Small intestine (tissue), 7 donors: Measurements from ENCODE around the gene GID8. TPM values are rescaled to one million over a fixed set of nuclear protein-coding genes. Genes with fewer than 3 reads are reported as not detected.

Source experiments
- DNase-seq, 2 donors: peaks; one replicate each; pipeline versions ENCODE4 v3.0.0 to v3.0.0-alpha.2; 2013
- FAIRE-seq: peaks from 2 replicates; lab custom pipeline; 2012; peaks lifted over from hg19 to GRCh38; lab: Jason Lieb, UNC
- H3K27ac ChIP-seq, 3 donors: one replicate each; pipeline ENCODE4 v1.5.1; 2013; ENCODE audit warnings: low read length in 2 of 3, mild to moderate bottlenecking in 2 of 3, control low read depth in 1 of 3, inconsistent platforms in 1 of 3, low read depth in 1 of 3, moderate library complexity in 1 of 3
- H3K27me3 ChIP-seq, 3 donors: one replicate each; pipeline ENCODE4 v1.6.1; 2013; ENCODE audit warnings: low read length in 3 of 3, inconsistent platforms in 1 of 3; ENCODE audit not compliant: control insufficient read depth in 3 of 3, insufficient read depth in 3 of 3
- H3K36me3 ChIP-seq, 3 donors: one replicate each; pipeline ENCODE4 v1.6.1; 2013; ENCODE audit warnings: low read length in 3 of 3, inconsistent platforms in 1 of 3, low read depth in 1 of 3, mild to moderate bottlenecking in 1 of 3, moderate library complexity in 1 of 3; ENCODE audit not compliant: control insufficient read depth in 3 of 3, insufficient read depth in 2 of 3
- H3K4me1 ChIP-seq, 3 donors: one replicate each; pipeline ENCODE4 v1.6.1; 2013; ENCODE audit warnings: low read length in 2 of 3, inconsistent platforms in 1 of 3, low read depth in 1 of 3, mild to moderate bottlenecking in 1 of 3, moderate library complexity in 1 of 3; ENCODE audit not compliant: control insufficient read depth in 3 of 3, insufficient read depth in 2 of 3
- H3K4me3 ChIP-seq, 3 donors: one replicate each; pipeline ENCODE4 v1.5.1; 2013; ENCODE audit warnings: low read length in 3 of 3, control low read depth in 1 of 3, inconsistent platforms in 1 of 3, low read depth in 1 of 3, mild to moderate bottlenecking in 1 of 3, moderate library complexity in 1 of 3
- H3K9me3 ChIP-seq, 2 donors: one replicate each; pipeline ENCODE4 v1.6.1; 2013; ENCODE audit warnings: low read depth in 1 of 2, low read length in 1 of 2; ENCODE audit not compliant: control insufficient read depth in 2 of 2, insufficient read depth in 1 of 2
- WGBS, 3 donors: extraction: QIAGEN DNeasy Blood & Tissue Kit; methylation state at CpG; one replicate each; pipeline ENCODE4 v1.1.7; 2013; 5-methylcytosine and 5-hydroxymethylcytosine counted together
- polyA plus RNA-seq, 4 donors: library from polyadenylated mRNA; stranded (reverse) in 3 of 4; unstranded in 1 of 4; fragments of 200-250 nt in 3 of 4; fragments of 120-200 nt in 1 of 4; gene quantifications; one replicate each; pipeline versions ENCODE4 v1.2.1 to v1.2.3, GENCODE V29; 2013
- donor health status: healthy with polysubstance abuse.
- donor health status: control.
- donor health status: control.
- donor health status: Bipolar disorder and iron deficiency.
- donor health status: healthy.

Gene GID8
- polyA plus RNA-seq, 4 donors = 14.3 to 31.0 (median 17.1) TPM

DNA sequence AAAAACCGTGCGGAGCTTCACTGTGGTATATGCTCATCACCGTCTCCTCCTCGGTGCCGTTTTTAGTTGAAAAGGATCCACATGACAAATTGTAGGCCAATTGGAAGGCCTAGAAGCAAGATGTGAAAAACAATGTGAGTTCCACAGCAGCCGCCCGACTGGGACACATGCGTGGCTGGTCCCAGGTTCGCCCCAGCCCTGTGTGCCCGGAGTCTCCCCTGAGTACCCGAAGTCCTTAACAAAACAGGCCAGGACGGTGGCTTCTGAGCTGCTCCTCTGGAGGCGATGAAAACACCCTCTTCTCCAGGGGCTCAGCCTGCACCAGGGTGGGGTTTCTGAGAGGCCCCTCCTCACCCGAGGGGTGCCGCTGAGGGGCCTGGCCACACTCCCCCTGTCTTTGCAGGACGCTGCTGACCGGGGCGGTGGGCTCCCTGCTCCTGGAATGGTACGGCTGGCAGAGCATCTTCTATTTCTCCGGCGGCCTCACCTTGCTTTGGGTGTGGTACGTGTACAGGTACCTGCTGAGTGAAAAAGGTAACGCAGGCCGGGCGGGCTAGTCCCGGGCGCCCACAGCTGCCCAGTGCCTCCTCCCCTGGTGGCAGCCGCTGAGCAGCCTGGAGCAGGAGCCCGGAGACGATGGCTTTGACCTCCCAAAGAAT is 24.4 kb downstream of the GID8 start:
- Histone ChIP-seq H3K4me1 (no peaks in the 10 kb centered on the region), H3K36me3 (peaks cover 0 to 50% (median 0%) of the 10 kb centered on the region in 3 donors), H3K27ac (no peak overlapping the region), H3K27me3 (no peaks in the 10 kb centered on the region), H3K4me3 (no peak overlapping the region), H3K9me3 (no peaks in the 10 kb centered on the region)
- DNase-seq (no peak), FAIRE-seq (no peak)
- 91 to 93% (median 93%) methylated on average over 29 to 30 of the region's 30 CpGs for WGBS, 3 donors

DNA sequence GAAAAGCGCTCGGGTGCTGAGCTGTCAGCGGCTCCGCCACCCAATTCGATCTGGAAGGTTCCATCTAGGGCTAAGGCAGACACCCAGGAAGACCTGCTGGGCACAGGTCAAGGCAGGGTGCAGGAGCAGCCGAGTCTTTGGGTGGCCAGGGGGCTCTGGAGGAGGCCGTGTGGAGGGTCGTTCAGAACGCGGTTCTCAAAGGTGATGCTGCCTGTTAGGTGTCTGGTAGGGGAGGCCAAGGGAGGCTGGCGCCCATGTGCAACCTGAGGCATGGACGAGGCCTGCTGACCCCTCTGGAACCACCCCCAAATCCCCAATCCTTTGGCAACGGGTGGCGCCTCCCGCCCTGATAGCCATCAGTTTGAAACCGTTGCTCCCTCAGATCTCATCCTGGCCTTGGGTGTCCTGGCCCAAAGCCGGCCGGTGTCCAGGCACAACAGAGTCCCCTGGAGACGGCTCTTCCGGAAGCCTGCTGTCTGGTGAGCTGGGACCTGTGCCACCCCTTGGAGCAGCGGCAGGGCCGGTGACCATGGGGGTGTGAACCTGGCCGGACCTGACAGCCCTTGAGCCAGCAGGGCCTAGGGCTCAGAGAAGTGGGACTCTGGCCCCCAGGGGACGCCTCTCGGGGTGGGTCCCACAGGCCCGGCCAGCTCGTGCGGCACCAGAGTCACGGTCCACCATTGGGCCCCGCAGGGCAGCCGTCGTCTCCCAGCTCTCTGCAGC is 25.1 kb downstream of the GID8 start:
- H3K9me3 ChIP-seq = no peaks in the 10 kb centered on the region
- WGBS, 3 donors = 84 to 90% (median 88%) methylated on average over 24 to 32 of the region's 32 CpGs
- no peaks in the 10 kb centered on the region for H3K4me1 ChIP-seq
- no peak overlapping the region for H3K27ac ChIP-seq
- FAIRE-seq (no peak), DNase-seq (no peak)
- no peak overlapping the region for H3K4me3 ChIP-seq
- no peaks in the 10 kb centered on the region for H3K27me3 ChIP-seq
- H3K36me3 ChIP-seq = peaks cover 0 to 47% (median 0%) of the 10 kb centered on the region in 3 donors

- Histone ChIP-seq H3K27me3 (no peaks in the 10 kb centered on the region), H3K4me1 (no peaks in the 10 kb centered on the region), H3K36me3 (peaks cover 0 to 41% (median 0%) of the 10 kb centered on the region in 3 donors), H3K4me3 (no peak overlapping the region), H3K27ac (no peak overlapping the region), H3K9me3 (no peaks in the 10 kb centered on the region)
- DNase-seq (no peak), FAIRE-seq (no peak)
- 75 to 90% (median 83%) methylated on average over 30 to 32 of the region's 32 CpGs for WGBS, 3 donors
These were observed 25.9 kb downstream of the GID8 start for GRCh38 chr20:62963614-62964397.

- WGBS, 3 donors = 80 to 84% (median 82%) methylated on average over 20 of the region's 20 CpGs
- Histone ChIP-seq H3K27me3 (no peaks in the 10 kb centered on the region), H3K27ac (no peak overlapping the region), H3K36me3 (peaks cover 0 to 41% (median 0%) of the 10 kb centered on the region in 3 donors), H3K9me3 (no peaks in the 10 kb centered on the region), H3K4me3 (no peak overlapping the region), H3K4me1 (no peaks in the 10 kb centered on the region)
- FAIRE-seq (no peak), DNase-seq (no peak)
These were observed 26.8 kb downstream of the GID8 start for GRCh38 chr20:62964700-62965099.

GRCh38 chr20:62965363-62965771 is 27.4 kb downstream of the GID8 start:
- FAIRE-seq (no peak), DNase-seq (no peak)
- no peaks in the 10 kb centered on the region for H3K4me1 ChIP-seq
- no peak overlapping the region for H3K4me3 ChIP-seq
- H3K36me3 ChIP-seq = peaks cover 0 to 36% (median 0%) of the 10 kb centered on the region in 3 donors
- 82 to 86% (median 84%) methylated on average over 19 of the region's 19 CpGs for WGBS, 3 donors
- H3K27me3 ChIP-seq = peaks cover 0 to 3% (median 0%) of the 10 kb centered on the region in 3 donors
- no peaks in the 10 kb centered on the region for H3K9me3 ChIP-seq
- no peak overlapping the region for H3K27ac ChIP-seq

DNA sequence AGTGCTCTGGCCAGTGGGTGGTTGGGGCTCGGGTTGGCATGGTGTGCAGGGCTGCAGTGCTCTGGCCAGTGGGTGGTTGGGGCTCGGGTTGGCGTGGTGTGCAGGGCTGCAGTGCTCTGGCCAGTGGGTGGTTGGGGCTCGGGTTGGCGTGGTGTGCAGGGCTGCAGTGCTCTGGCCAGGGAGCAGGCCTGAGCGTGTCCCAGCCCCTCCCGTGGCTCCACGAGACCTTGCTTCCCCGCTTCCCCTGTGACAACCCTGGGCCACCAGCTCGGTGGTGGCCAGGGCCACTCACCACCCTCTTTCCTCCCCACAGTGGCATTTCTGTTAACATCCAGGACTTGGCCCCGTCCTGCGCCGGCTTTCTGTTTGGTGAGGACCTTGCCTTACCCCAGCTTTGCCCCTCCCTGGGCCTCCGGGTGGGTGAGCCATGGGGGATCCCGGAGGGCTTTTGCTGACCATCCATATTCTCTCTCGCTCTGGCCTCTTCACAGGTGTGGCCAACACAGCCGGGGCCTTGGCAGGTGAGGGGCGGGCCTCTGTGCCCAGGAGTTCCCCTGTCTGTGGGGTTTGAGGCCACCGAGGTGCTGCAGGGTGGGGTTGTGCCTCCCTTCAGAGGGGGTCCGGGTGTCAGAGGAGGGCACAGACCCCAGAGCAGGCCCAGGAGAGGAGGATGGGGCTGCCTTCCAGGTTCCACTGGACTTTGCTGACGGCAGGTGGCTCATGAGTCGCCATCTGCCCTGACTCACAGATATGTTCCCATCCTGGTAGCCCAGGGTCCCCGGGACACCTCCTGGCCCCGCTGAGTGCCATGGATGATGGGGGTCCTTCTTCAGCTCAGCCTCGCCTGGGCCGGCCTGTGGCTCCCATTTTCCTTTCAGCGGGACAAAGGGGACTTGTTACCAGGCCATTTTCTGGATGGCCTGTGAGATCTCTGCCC is 28.5 kb downstream of the GID8 start:
- Histone ChIP-seq H3K4me1 (no peaks in the 10 kb centered on the region), H3K27ac (no peak overlapping the region), H3K9me3 (no peaks in the 10 kb centered on the region), H3K27me3 (peaks cover 2 to 9% (median 2%) of the 10 kb centered on the region in 3 donors), H3K4me3 (no peak overlapping the region), H3K36me3 (peaks cover 0 to 33% (median 0%) of the 10 kb centered on the region in 3 donors)
- WGBS, 3 donors = 84 to 93% (median 88%) methylated on average over 24 to 26 of the region's 27 CpGs
- FAIRE-seq (no peak), DNase-seq (no peak)

- Histone ChIP-seq H3K4me3 (no peak overlapping the region), H3K27me3 (peaks cover 2 to 9% (median 2%) of the 10 kb centered on the region in 3 donors), H3K36me3 (peaks cover 0 to 33% (median 0%) of the 10 kb centered on the region in 3 donors), H3K27ac (no peak overlapping the region), H3K4me1 (no peaks in the 10 kb centered on the region), H3K9me3 (no peaks in the 10 kb centered on the region)
- no peak for DNase-seq
- FAIRE-seq = no peak
- WGBS, 3 donors = 83 to 87% (median 86%) methylated on average over 6 of the region's 6 CpGs
These were observed 29.2 kb downstream of the GID8 start for GRCh38 chr20:62967149-62967501.
